ENCODE measurements around the gene TRIM32. TPM values are rescaled to one million over a fixed set of nuclear protein-coding genes. Genes with fewer than 3 reads are reported as not detected.

The TRIM32 gene
- polyA plus RNA-seq, 3 donors: 0.40 to 1.4 (median 1.3) TPM

DNA sequence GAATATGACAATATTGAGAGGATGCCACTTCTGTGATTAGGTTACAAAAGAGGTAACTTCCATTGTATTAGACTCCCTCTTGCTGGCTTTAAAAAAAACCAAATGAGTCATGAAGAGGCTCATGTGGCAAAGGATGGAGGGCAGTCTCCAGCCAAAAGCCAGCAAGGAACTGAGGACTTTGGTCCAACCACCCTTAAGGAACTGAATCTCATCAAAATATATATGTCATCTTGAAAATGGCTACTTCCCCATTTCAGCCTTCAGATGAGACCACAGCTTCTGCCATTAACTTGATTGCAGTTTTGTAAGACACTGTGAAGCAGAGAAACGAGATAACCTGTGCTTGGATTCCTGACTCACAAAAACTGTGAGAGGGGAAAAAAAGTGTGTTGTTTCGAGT, 15.5 kb upstream of the TRIM32 start:
- Histone ChIP-seq H3K36me3 (replicated peaks in 1 of 2; ENCODE audit: control insufficient read depth in 1 of 2, insufficient read depth in 2 of 2, low read length in 2 of 2) (no peaks in the 10 kb centered on the region), H3K9ac (ENCODE audit: insufficient read depth, low read length, poor library complexity, severe bottlenecking) (no peak overlapping the region), H3K79me2 (ENCODE audit: insufficient read depth, low read length) (no peaks in the 10 kb centered on the region), H3K27me3 (ENCODE audit: control insufficient read depth in 2 of 2, insufficient read depth in 2 of 2, low read length in 2 of 2) (no peaks in the 10 kb centered on the region), H2AFZ (ENCODE audit: insufficient read depth, low read depth, low read length, poor library complexity, severe bottlenecking) (no peak overlapping the region), H3K4me2 (replicated peaks; ENCODE audit: extremely low read depth, low read length, poor library complexity, severe bottlenecking) (no peak overlapping the region), H3K9me3 (replicated peaks in 1 of 2; ENCODE audit: control insufficient read depth in 1 of 2, insufficient read depth in 1 of 2, low read length in 2 of 2) (peaks cover 23% of the 10 kb centered on the region in 2 donors), H3K4me3 (replicated peaks in 1 of 3; ENCODE audit: low read depth in 2 of 3, low read length in 3 of 3) (no peak overlapping the region), H4K20me1 (ENCODE audit: insufficient read depth, low read length) (no peaks in the 10 kb centered on the region), H3K27ac (ENCODE audit: low read depth in 1 of 2, low read length in 2 of 2) (no peak overlapping the region), H3K4me1 (ENCODE audit: control insufficient read depth in 1 of 2, insufficient read depth in 2 of 2, low read length in 2 of 2) (no peaks in the 10 kb centered on the region)
- DNase-seq: peak in 1 of 3 donors; percentile 4
- H3K27me3 Mint-ChIP-seq (ENCODE audit: low read depth in 3 of 3): peaks cover 0 to 2% (median 0%) of the 10 kb centered on the region in 3 donors
- no peaks in the 10 kb centered on the region for H3K36me3 Mint-ChIP-seq
- H3K27ac Mint-ChIP-seq: no peak overlapping the region
- H3K9me3 Mint-ChIP-seq: peaks cover 19 to 41% (median 25%) of the 10 kb centered on the region in 7 donors
- no peak overlapping the region for H3K4me3 Mint-ChIP-seq
- TF ChIP-seq CTCF (IDR thresholded peaks at IDR 0.05): no peak
- intact Hi-C loops (cut with micrococcal nuclease): no loop called here
- H3K4me1 Mint-ChIP-seq: no peaks in the 10 kb centered on the region
- WGBS (ENCODE audit: insufficient coverage): no CpG with 5 or more reads among the region's 2 CpGs

- H3K27ac Mint-ChIP-seq: no peak overlapping the region
- TF ChIP-seq CTCF (IDR thresholded peaks at IDR 0.05): no peak
Measured at GRCh38 chr9:116673375-116673774, 13.7 kb upstream of the TRIM32 start.

More at GRCh38 chr9:116673375-116673774, 13.7 kb upstream of the TRIM32 start:
- Mint-ChIP-seq H3K9me3 (peaks cover 19 to 41% (median 25%) of the 10 kb centered on the region in 7 donors), H3K4me1 (no peaks in the 10 kb centered on the region), H3K27me3 (ENCODE audit: low read depth in 3 of 3) (peaks cover 0 to 3% (median 0%) of the 10 kb centered on the region in 3 donors), H3K4me3 (no peak overlapping the region), H3K36me3 (no peaks in the 10 kb centered on the region)
- H3K27me3 ChIP-seq (ENCODE audit: control insufficient read depth in 2 of 2, insufficient read depth in 2 of 2, low read length in 2 of 2): no peaks in the 10 kb centered on the region
- no peak for DNase-seq
- H3K79me2 ChIP-seq (ENCODE audit: insufficient read depth, low read length): no peaks in the 10 kb centered on the region
- no peaks in the 10 kb centered on the region for H3K36me3 ChIP-seq (replicated peaks in 1 of 2; ENCODE audit: control insufficient read depth in 1 of 2, insufficient read depth in 2 of 2, low read length in 2 of 2)
- no peaks in the 10 kb centered on the region for H4K20me1 ChIP-seq (ENCODE audit: insufficient read depth, low read length)
- no peak overlapping the region for H3K27ac ChIP-seq (ENCODE audit: low read depth in 1 of 2, low read length in 2 of 2)
- no CpG with 5 or more reads among the region's 1 CpG for WGBS (ENCODE audit: insufficient coverage)
- no peak overlapping the region for H3K4me2 ChIP-seq (replicated peaks; ENCODE audit: extremely low read depth, low read length, poor library complexity, severe bottlenecking)
- no peaks in the 10 kb centered on the region for H3K4me1 ChIP-seq (ENCODE audit: control insufficient read depth in 1 of 2, insufficient read depth in 2 of 2, low read length in 2 of 2)
- peaks cover 23% of the 10 kb centered on the region in 2 donors for H3K9me3 ChIP-seq (replicated peaks in 1 of 2; ENCODE audit: control insufficient read depth in 1 of 2, insufficient read depth in 1 of 2, low read length in 2 of 2)
- intact Hi-C loops (cut with micrococcal nuclease): no loop called here
- H2AFZ ChIP-seq (ENCODE audit: insufficient read depth, low read depth, low read length, poor library complexity, severe bottlenecking): no peak overlapping the region
- H3K4me3 ChIP-seq (replicated peaks in 1 of 3; ENCODE audit: low read depth in 2 of 3, low read length in 3 of 3): no peak overlapping the region
- no peak overlapping the region for H3K9ac ChIP-seq (ENCODE audit: insufficient read depth, low read length, poor library complexity, severe bottlenecking)

Measured in CD14-positive monocyte (primary cell).